Chondrocyte (in vitro differentiated cells): ENCODE results near the gene INSC. TPM values are rescaled to one million over a fixed set of nuclear protein-coding genes. Genes with fewer than 3 reads are reported as not detected.

Source experiments
- DNase-seq: peaks from one replicate; pipeline ENCODE4 v3.0.0; 2021; ENCODE audit warnings: mixed read lengths, low spot score
- H3K27ac Mint-ChIP-seq: one replicate; pipeline ENCODE4 v1.8.0; 2021; ENCODE audit warnings: mild to moderate bottlenecking, moderate library complexity, mixed read lengths; ENCODE audit not compliant: unreplicated experiment
- H3K27me3 Mint-ChIP-seq: 2 replicates; pipeline ENCODE4 v1.8.0; 2021; ENCODE audit warnings: low read depth, mixed read lengths
- H3K36me3 Mint-ChIP-seq: 2 replicates; pipeline ENCODE4 v1.8.0; 2021; ENCODE audit warnings: low read depth, mixed read lengths
- H3K4me1 Mint-ChIP-seq: 2 replicates; pipeline ENCODE4 v1.8.0; 2021; ENCODE audit warnings: low read depth, mild to moderate bottlenecking, mixed read lengths
- H3K4me3 Mint-ChIP-seq: one replicate; pipeline ENCODE4 v1.8.0; 2021; ENCODE audit warnings: mild to moderate bottlenecking, moderate library complexity, mixed read lengths; ENCODE audit not compliant: unreplicated experiment
- H3K9me3 Mint-ChIP-seq: 2 replicates; pipeline ENCODE4 v1.8.0; 2021; ENCODE audit warnings: low read depth, mixed read lengths
- total RNA-seq: library from RNA; stranded (reverse); gene quantifications from 3 replicates; pipeline ENCODE4 v1.2.1, GENCODE V29; 2021
- TF ChIP-seq, protein P1 (sequence below): fragments of 200-600 bp; sonication (generic); IDR thresholded peaks from 2 replicates; pipeline ENCODE4 v1.5.0; 2021; ENCODE audit warnings: antibody characterized with exemption, mild to moderate bottlenecking, moderate library complexity

The INSC gene
- total RNA-seq, 1 donor from 2014 or later, result not detected

DNA sequence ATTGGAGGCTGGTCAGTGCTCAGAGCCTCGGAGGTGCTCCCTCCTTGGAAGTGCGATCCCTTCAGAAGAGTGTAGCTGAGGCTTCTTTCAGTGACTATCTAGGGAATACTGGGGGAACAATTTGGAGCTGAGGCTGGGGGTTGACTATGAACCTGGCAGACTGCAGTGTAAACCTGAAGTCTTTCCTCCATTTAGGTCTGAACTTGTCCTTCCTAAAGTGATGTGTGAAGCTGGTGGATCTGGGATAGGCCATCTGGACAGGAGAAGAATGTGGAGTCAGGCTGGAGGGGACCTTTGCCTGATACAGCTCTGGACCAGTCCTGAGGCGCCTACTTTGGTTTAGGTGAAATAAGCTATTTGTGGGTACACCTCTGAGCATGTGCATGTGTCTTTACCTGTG is 3.5 kb upstream of the INSC start:
- Mint-ChIP-seq H3K27me3 (peaks cover 12% of the 10 kb centered on the region), H3K4me3 (no peak overlapping the region), H3K4me1 (peaks cover 13% of the 10 kb centered on the region), H3K27ac (no peak overlapping the region), H3K36me3 (no peaks in the 10 kb centered on the region), H3K9me3 (no peaks in the 10 kb centered on the region)
- no peak for DNase-seq
- TF ChIP-seq, protein P1, sequence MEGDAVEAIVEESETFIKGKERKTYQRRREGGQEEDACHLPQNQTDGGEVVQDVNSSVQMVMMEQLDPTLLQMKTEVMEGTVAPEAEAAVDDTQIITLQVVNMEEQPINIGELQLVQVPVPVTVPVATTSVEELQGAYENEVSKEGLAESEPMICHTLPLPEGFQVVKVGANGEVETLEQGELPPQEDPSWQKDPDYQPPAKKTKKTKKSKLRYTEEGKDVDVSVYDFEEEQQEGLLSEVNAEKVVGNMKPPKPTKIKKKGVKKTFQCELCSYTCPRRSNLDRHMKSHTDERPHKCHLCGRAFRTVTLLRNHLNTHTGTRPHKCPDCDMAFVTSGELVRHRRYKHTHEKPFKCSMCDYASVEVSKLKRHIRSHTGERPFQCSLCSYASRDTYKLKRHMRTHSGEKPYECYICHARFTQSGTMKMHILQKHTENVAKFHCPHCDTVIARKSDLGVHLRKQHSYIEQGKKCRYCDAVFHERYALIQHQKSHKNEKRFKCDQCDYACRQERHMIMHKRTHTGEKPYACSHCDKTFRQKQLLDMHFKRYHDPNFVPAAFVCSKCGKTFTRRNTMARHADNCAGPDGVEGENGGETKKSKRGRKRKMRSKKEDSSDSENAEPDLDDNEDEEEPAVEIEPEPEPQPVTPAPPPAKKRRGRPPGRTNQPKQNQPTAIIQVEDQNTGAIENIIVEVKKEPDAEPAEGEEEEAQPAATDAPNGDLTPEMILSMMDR, result no peak

DNA sequence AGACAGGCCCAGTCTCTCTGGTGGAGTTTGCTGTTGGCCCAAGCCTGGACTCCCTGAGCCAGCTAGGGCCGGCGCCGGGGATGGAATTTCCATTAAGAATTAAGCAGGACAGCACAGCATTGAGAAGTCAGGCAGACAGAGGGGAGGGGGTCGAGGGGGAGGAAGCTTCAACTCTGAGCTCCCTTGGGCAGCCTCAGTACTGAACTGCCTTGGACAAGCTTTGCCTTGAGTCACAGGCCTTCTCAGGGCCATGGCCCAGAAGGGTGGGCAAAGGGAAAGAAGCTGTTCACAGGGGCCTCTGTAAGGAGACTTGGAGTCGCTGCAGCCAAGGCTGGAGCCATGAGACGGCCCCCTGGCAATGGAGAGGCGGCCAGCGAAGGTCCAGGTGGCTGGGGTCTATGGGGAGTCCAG is 2.6 kb upstream of the INSC start:
- Mint-ChIP-seq H3K36me3 (no peaks in the 10 kb centered on the region), H3K27ac (no peak overlapping the region), H3K27me3 (peaks cover 14% of the 10 kb centered on the region), H3K4me3 (no peak overlapping the region), H3K4me1 (peaks cover 8% of the 10 kb centered on the region), H3K9me3 (no peaks in the 10 kb centered on the region)
- TF ChIP-seq, protein P1, result no peak
- no peak for DNase-seq

DNA sequence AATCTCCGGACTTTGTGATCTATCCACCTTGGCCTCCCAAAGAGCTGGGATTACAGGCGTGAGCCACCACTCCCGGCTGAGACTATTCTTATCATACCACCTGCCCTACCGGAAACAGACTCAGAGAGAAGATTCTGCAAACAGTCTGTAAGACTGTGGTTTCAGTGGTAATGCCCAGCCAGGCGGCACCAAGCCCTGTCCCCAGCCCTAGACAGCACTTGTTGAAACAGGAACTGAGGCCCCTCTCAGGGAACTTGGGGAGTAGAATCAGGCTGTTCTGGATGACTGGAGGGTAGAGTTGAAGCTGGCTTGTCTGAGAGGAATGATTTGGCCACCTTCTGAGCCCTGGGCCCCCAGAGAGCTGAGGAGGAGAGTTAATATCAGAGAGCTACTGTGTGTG is 1.3 kb upstream of the INSC start:
- Mint-ChIP-seq H3K36me3 (no peaks in the 10 kb centered on the region), H3K4me3 (no peak overlapping the region), H3K4me1 (peaks cover 4% of the 10 kb centered on the region), H3K27ac (no peak overlapping the region), H3K27me3 (peaks cover 20% of the 10 kb centered on the region), H3K9me3 (no peaks in the 10 kb centered on the region)
- DNase-seq, result no peak
- TF ChIP-seq, protein P1, result no peak

DNA sequence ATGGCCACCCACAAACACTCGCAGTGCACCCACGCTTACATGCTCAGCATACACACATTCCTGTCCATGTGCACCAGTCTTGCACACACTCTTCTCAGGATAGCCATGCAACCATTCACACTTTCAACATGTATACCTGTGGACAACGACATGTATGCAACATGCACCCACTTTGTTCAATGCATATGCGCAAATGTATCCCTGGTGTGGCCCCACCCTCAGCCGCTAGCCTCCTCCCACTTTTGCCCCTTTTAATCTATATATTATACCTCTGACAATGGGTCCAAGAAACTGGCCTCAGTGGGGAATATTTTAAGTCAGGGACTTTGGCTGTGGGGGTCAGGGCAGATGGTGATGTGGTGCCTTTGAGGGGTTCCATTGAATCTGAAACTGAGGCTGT is 963 bp downstream of the INSC start:
- no peaks in the 10 kb centered on the region for H3K36me3 Mint-ChIP-seq
- peaks cover 23% of the 10 kb centered on the region for H3K27me3 Mint-ChIP-seq
- DNase-seq, result no peak
- H3K4me3 Mint-ChIP-seq, result no peak overlapping the region
- no peak overlapping the region for H3K27ac Mint-ChIP-seq
- peaks cover 4% of the 10 kb centered on the region for H3K4me1 Mint-ChIP-seq
- TF ChIP-seq, protein P1, result no peak
- H3K9me3 Mint-ChIP-seq, result no peaks in the 10 kb centered on the region

DNA sequence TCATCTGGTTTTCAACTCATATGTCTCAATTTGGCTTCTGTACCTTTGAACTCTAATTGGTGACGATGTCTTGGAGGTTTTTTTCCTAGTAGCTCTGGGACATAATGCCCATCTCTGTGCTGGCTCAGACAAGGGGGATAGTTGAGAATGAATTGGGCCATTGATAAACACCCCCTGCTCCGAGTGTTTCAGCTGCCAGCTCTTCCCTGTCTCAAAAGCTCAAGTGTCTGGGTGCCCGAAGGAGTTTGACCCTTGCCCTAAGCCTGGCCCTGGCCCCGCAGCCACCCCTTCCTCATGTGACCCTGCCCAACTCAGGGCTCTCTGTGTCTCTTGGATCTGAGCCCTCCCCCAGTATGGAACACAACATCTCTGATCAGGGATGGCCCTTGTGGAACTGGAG is 3.0 kb downstream of the INSC start:
- Mint-ChIP-seq H3K4me1 (peaks cover 4% of the 10 kb centered on the region), H3K9me3 (no peaks in the 10 kb centered on the region), H3K27ac (no peak overlapping the region), H3K27me3 (peaks cover 23% of the 10 kb centered on the region), H3K4me3 (no peak overlapping the region), H3K36me3 (no peaks in the 10 kb centered on the region)
- TF ChIP-seq, protein P1, result no peak
- no peak for DNase-seq
